Measurements from ENCODE around the gene TNFRSF25. TPM values are rescaled to one million over a fixed set of nuclear protein-coding genes. Genes with fewer than 3 reads are reported as not detected.

Gene TNFRSF25
- total RNA-seq, 1 donor: 2.0 TPM

DNA sequence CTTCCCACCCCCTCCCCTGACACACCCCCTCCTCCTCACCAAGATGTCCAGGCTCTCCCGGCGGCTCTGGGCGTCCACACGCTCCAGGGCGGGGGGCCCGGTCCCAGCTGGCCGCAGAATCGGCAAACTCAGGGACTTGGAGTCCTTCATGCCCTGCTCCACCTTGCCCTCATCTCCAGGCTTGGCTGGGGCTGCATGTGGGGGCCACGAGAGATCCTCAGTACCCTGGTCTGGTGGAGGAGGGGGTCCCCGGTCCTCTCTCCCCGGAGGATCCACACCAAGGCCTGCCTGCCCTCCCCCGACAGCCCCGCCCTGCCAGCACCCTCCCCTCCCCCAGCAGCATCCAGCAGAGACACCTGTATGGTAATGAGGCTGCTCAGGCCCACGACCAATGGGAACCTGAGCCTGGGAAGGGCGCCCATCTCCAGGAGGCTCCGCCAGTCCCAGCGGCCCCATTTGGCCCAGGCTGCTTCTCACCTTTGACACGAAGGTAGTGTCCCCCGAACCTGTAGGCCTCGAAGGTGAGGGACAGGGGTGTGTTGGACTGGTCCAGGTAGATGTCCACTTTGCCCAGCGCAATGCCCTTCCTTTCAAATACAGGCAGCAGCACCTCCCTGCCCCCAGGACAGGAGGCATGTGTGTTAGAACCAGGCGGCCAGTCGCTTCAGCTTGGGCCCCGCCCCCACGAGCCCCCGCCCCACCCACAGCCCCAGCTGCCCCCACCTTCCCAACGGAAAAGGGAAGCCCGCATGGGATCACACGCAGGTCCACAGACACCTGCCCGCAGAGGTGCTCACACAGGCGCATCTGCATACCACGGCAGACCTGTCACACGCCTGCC, 8.2 kb upstream of the TNFRSF25 start:
- DNase-seq (ENCODE audit: low read depth): no peak
- no peak overlapping the region for H3K4me3 ChIP-seq (ENCODE audit: low read depth, low read length)
- TF ChIP-seq, protein P1, sequence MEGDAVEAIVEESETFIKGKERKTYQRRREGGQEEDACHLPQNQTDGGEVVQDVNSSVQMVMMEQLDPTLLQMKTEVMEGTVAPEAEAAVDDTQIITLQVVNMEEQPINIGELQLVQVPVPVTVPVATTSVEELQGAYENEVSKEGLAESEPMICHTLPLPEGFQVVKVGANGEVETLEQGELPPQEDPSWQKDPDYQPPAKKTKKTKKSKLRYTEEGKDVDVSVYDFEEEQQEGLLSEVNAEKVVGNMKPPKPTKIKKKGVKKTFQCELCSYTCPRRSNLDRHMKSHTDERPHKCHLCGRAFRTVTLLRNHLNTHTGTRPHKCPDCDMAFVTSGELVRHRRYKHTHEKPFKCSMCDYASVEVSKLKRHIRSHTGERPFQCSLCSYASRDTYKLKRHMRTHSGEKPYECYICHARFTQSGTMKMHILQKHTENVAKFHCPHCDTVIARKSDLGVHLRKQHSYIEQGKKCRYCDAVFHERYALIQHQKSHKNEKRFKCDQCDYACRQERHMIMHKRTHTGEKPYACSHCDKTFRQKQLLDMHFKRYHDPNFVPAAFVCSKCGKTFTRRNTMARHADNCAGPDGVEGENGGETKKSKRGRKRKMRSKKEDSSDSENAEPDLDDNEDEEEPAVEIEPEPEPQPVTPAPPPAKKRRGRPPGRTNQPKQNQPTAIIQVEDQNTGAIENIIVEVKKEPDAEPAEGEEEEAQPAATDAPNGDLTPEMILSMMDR (IDR thresholded peaks at IDR 0.05; ENCODE audit: insufficient read depth, low read length): no peak

DNA sequence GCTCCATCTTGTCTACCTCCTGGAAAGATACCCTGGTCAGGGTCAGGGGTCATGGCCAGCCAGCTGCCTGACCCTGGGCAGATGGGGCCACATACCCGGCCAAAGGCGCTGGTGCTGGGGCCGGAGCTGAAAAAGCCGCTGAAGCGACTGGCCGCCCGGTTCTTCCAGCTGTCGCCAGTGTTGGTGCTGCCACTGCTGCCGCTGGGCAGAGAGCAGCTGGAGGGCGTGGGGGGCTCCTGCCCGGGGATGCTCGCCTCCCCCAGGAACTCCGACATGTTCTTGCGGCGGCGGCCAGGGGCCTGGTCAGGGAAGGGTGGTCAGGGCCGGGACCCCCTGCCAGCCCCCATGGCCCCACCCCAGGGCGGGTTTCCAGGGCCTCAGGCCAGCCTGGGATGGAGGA, 7.2 kb upstream of the TNFRSF25 start:
- TF ChIP-seq, protein P1 (IDR thresholded peaks at IDR 0.05; ENCODE audit: insufficient read depth, low read length): no peak
- no peak overlapping the region for H3K4me3 ChIP-seq (ENCODE audit: low read depth, low read length)
- no peak for DNase-seq (ENCODE audit: low read depth)

DNA sequence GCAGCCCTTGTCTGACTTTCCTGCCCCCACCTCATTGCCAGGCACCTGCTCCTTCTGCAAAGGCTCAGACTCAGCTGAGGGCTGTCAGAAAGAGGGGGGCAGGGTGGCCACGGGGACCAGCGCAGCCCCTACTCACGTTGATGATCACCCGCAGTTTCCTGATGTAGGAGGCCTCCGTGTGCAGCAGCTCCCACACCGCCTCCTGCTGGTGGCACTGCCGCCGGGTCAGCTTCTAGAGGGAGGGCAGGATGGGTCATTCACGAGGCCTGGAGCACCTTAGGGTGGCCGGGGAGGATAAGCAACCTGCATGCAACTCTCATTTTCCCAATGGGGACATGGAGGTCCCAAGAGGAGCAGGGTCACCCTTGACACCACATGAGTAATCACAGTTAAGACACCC, 6.4 kb upstream of the TNFRSF25 start:
- H3K4me3 ChIP-seq (ENCODE audit: low read depth, low read length): no peak overlapping the region
- TF ChIP-seq, protein P1 (IDR thresholded peaks at IDR 0.05; ENCODE audit: insufficient read depth, low read length): peak; percentile 20
- DNase-seq (ENCODE audit: low read depth): no peak

DNA sequence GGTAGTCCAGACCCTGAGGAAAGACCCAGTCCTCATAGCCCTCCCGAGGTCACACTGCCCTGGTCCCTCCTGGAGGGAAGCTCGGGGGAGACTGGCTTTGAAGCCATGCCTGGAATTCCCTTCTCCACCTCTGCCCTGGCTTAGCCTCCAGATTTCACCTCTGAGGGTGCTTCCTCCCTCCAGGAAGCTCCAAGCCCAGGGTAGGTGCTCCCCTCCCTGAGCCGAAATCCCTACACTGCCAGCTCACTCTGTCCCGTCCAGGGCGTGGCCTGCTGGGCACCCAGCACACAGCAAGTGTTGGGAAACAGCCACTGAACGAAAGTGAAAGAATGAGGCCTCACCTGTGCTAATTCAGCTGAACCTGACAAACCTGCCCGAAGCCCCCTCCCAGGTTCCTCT, 6.0 kb upstream of the TNFRSF25 start:
- no peak for DNase-seq (ENCODE audit: low read depth)
- TF ChIP-seq, protein P1 (IDR thresholded peaks at IDR 0.05; ENCODE audit: insufficient read depth, low read length): no peak
- no peak overlapping the region for H3K4me3 ChIP-seq (ENCODE audit: low read depth, low read length)

DNA sequence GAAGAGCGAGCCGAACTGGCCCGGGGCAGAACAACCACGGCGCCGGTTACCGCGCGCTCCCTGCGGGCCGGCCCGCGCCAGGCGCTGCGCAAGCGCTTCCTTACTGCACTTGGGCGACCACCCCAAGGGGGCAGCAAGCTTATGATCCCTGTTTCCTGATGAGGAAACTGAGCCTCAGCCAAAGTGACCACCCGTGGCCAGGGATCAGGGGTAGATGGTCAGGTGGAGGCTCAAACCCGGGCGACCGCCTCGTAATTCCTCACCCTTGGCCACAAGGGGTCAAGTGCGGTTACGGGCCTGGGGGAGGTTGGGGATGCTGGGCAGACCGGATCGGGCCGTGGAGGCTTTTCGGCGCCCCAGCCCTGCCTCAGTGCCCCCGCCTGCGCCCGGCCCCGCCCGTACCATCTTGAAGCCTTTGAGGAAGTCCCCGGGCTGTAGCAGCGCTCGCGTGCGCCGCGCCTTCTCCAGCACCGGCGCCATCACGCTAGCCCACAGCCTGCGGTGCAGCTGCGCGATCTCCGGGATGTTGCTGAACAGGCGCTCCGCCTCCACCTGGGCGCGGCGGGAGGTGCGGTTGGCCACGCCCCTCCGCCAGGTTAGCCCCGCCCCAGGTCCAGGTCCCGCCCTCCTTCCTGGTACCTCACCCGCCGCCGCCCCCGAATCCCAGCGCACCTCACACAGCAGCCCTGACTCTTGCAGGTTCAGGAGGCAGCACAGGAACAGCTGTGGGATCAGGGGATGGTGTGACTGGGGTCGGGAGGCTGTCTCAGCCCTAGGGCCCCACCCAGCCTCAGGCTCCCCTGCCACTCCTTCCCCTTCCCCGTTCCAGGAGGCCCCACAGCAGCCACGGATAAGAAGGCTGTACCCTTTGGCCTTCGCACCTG, 5.4 kb upstream of the TNFRSF25 start:
- no peak for DNase-seq (ENCODE audit: low read depth)
- TF ChIP-seq, protein P1 (IDR thresholded peaks at IDR 0.05; ENCODE audit: insufficient read depth, low read length): no peak
- no peak overlapping the region for H3K4me3 ChIP-seq (ENCODE audit: low read depth, low read length)

DNA sequence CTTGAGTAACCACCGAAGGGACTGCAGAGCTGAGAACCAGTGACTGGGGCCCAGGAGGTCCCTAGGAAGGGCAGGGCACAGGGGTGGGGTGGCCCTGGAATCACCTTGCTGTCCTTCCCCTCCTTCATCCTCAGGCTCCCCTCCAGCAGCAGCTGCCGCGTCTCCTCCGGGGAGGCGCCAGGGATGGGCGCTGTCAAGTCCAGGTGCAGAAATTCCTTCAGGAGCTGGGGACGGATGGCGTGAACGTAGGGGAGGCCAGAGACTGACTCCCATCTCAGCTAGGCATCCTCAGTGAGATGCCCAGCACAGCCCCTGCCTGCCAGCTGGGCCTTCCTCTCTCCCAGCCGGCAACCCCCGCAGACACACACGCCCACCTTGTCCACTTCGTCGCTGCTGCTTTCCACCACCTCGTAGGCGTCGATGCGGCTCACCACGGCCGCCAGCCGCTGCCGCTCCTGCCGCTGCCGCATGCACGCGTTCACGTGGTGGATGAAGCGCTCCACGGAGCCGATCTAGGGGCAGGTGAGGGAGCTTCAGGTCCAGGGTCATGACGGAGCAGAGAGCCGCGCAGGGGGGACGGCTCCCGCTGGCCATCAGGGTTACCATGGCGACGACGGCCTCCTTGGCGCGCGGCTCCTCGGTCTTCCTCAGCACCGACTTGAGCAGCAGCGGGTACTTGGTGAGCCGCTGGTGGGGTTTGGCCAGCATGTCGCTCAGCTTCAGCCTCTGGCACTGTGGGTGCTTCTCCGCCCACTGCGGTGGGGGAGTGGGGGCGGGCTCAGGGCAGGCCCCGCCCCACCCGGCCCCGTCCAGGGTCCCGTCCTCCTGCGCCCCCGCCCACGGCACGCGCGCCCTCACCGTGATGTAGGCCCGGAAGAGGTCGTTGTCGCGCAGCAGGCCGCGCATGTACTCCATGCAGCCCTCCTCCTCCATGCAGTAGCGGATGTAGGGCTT, 4.4 kb upstream of the TNFRSF25 start:
- no peak overlapping the region for H3K4me3 ChIP-seq (ENCODE audit: low read depth, low read length)
- TF ChIP-seq, protein P1 (IDR thresholded peaks at IDR 0.05; ENCODE audit: insufficient read depth, low read length): no peak
- no peak for DNase-seq (ENCODE audit: low read depth)
